Measurements from ENCODE around the gene CRYBB1.
A peak's percentile ranks its signal among the peaks of the same experiment; 100 is the strongest.

Gene CRYBB1

GRCh38 chr22:26606611-26607010 lies 11.2 kb downstream of the CRYBB1 start:
- peak; percentile 57 for DNase-seq (ENCODE audit: low spot score)

- DNase-seq (ENCODE audit: low spot score): no peak
Observed at GRCh38 chr22:26604368-26604767, 13.5 kb downstream of the CRYBB1 start.

DNA sequence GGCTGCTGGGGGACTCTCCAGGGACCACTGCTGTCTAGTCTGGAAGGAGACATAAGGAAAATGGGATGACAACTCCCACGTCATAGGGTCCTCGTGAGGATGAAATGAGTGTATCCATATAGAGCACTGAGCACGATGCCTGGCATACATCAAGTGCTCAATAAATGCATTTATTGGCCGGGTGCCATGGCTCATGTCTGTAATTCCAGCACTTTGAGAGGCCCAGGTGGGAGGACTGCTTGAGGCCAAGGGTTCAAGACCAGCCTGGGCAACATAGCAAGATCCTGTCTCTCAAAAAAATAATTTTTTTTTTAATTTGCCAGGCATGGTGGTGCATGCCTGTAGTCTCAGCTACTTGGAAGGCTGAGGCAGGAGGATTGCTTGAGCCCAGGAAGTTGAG lies 15.7 kb downstream of the CRYBB1 start:
- DNase-seq (ENCODE audit: low spot score): no peak

GRCh38 chr22:26601726-26602125 lies 16.1 kb downstream of the CRYBB1 start:
- DNase-seq (ENCODE audit: low spot score): no peak

GRCh38 chr22:26599505-26599904 lies 18.3 kb downstream of the CRYBB1 start:
- no peak for DNase-seq (ENCODE audit: low spot score)

- DNase-seq (ENCODE audit: low spot score): no peak
Observed at GRCh38 chr22:26597480-26597879, 20.3 kb downstream of the CRYBB1 start.

GRCh38 chr22:26597026-26597425 lies 20.8 kb downstream of the CRYBB1 start:
- DNase-seq (ENCODE audit: low spot score): no peak

- no peak for DNase-seq (ENCODE audit: low spot score)
Observed at GRCh38 chr22:26593763-26594162, 24.1 kb downstream of the CRYBB1 start.

GRCh38 chr22:26592421-26592891 lies 25.4 kb downstream of the CRYBB1 start:
- no peak for DNase-seq (ENCODE audit: low spot score)

DNA sequence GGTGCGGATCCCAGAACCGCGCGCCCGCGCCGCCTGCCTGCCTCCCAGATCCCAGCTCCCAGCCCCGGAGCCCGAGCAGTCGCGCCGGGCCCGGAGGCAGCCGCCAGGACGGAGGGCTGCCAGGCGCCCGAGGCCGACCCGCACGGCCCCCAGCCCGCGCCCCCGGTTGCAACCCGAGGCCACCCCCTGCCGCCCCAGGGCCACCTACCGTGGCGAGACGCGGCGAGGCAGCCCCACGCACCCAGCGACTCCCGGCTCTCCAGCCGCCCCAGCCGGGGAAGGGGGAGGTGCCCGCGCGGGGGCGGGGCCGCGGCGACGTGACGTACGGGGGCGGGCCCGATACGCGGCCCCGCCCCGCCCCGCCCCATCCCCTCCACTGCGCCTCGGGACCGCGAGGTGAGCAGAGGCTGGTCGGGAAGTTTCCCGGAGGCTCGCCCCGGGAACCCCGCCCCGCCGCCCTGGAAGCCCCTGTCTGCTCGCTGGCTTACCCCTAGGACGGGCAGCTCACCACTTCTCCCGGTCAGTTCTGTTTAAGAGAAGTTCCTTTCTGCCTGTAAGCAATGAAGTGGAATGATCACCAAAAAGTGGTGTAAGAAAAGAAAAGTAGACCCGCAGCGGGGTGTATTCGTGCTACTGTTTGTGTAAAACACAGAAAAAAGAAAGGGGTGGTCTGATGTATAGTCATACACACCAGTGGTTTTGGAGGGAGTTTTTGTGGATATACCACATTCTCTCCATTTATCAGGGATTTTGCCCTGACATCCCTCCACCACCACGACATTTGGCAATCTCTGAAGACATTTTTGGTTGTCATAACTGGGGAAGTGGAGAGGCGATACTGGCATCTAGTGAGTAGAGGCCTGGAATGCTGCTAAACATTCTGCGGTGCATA lies 27.7 kb downstream of the CRYBB1 start, which contains the start of gene TPST2:
TPST2 (minus strand) TSS at position 288 of the 892 bp plus-strand sequence. CDS start 48,502 bp downstream, outside the sequence.
- DNase-seq (ENCODE audit: low spot score): peak; percentile 94

- DNase-seq (ENCODE audit: low spot score): peak; percentile 45
Observed at GRCh38 chr22:26589367-26589844, 28.4 kb downstream of the CRYBB1 start.

DNA sequence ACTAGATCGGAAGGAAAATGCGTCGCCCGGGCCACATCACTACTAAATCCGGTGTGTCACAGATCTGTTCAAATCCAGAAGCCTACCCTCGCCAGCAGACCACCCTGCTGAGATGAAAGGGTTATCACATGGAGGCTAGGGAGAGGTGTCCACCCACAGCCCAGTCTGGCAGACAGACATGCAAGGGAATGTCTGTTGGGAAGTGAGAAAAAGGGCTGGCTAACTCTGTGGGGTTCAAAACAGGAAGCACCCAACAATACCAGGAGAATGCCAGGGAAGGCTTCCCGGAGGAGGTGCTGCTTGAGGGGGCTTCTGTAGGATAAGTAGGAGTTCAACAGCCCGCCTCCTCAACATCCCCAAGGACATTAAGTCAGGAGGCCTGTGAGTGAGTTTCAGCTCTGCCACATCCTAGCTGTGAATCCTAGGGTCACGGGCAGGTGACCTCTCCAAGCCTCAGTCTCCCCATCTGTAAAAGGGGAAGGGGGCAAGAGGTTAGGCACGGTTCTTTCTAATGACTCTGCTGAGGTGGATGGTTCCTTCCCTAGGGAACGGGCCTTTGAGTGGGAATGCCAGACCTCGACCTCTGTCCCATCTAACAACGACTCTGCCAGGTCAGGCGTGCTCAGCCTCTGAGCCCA lies 29.0 kb downstream of the CRYBB1 start:
- DNase-seq (ENCODE audit: low spot score): no peak

GRCh38 chr22:26587991-26588613 lies 29.7 kb downstream of the CRYBB1 start:
- DNase-seq (ENCODE audit: low spot score): peak; percentile 38

- no peak for DNase-seq (ENCODE audit: low spot score)
Observed at GRCh38 chr22:26586556-26587325, 31.1 kb downstream of the CRYBB1 start.

DNA sequence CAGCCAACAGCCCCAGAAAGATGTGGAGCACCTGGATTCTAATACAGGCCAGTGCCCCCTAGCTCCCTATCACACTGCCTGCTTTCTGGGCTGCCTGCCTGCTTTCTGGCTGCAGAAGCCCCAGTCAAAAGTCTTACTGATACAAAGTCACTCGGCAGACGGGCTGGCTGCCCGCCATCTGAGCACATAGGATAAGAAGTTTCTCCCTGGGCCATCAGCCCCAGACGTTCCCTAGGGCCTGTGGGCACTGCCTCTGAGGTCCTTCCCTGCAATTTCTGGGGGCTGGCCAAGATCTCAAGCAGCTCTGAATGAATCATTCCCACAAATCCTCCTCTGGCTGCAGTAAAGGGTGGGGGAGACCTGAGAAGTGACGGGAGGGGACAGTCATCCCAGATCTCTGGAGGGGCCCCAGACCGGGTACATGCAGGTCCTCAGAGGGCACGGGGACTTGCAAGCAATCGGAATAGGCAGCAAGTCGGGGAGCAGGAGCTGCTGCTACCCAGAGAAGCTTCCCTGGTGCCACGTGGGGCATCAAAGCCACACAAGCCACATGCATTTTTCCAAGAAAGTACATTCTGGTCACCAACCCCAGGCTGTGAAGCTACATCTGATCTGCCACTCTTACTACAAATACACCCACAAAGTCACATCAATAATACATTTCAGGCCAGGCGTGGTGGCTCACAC lies 32.6 kb downstream of the CRYBB1 start:
- DNase-seq (ENCODE audit: low spot score): peak; percentile 81

DNA sequence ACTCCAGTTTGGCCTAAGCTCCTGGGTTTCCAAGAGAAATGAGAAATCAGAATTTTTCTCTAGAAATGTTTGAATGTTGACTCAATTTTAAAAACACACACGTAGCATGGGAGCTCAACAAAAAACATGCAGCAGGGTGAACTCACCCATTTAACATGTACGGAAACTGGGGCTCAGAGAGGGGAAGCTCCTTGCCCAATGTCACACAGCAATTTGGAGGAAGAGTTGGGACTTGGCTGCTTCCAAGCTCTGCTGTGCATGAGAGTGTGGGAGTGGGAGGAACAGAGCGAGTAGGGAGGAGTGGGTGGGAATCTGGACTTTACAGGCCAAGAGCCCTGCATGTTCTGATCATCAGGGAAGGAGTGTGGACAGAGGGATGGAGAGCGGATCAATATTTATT lies 33.8 kb downstream of the CRYBB1 start:
- no peak for DNase-seq (ENCODE audit: low spot score)

DNA sequence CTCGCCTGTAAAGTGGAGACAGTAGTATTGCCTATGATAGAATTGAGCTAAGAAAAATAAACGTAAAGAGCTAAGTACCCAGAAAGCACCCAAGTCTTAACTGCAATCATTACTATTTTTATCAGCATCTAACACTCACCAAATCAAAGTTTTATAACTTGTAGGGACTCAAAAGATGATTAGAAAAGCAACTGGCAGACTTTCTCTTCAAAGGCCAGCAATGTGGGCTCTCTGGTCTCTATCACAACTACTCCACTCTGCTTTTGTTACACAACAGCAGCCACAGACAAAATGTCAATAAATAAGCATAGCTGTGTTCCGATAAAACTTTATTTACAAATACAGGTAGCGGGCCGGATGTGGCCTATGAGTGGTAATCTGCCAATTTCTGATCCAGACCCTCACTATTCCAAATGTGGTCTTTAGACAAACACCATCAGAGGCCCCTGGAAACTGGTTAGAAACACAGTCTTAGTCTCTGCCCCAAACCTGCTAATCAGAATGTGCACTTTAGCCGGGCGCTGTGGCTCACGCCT lies 36.1 kb downstream of the CRYBB1 start:
- no peak for DNase-seq (ENCODE audit: low spot score)

DNA sequence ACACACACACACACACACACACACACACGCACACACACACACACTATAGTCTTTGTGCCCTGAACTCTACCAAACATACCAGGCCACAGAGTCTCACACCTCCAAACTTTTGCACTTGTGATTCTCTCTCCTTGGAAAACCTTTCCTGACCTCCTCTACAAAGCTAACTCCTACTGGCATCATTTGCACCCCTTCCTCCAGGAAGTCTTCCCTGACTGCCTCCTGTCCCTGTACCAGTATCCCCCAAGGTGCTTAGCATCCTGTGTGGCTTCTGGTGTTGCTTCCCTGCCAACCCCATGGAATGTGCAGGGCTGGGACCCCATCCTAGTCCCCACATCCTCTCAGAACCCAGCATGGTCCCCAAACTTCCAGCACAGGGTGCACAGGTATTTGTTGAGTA lies 36.8 kb downstream of the CRYBB1 start:
- no peak for DNase-seq (ENCODE audit: low spot score)

DNA sequence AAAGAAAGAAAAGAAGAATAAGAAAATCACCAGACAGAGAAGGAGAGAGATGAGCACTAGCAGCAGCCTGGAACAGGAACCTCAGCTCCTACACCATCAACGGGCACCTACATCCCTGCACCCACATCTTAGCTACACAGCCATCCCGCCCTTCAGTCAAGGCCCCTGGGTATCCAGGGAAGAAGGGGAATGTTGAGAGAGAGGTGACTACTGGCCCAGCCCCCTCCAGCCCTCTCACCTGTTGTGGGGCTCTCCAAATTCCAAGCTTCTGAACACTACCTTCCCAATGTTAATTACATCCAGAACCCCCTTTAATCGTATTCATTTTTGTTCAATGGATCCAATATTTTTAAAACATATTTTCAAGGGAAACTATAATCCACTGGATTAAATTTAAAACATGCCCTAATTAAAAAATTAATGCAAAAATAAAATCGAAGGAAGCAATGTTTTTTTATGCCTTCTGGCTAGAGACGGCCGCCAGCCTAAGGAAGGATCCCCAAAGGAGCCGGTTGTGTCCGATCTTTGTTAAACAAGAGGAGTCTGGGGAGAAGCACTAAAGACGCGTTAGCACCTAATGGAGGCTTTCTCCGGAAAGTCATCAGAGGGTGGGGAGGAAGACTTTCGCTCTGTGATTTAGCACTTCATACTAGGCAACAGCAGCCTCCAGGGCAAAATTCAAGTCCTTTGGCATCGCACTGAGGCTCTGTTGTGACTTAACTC lies 37.4 kb downstream of the CRYBB1 start:
- DNase-seq (ENCODE audit: low spot score): no peak

- no peak for DNase-seq (ENCODE audit: low spot score)
Observed at GRCh38 chr22:26579331-26579886, 38.4 kb downstream of the CRYBB1 start.

Data from AG08395 (cell line).